Endothelial cell of umbilical vein (primary cell): Measurements from ENCODE around the gene COX10. TPM values are rescaled to one million over a fixed set of nuclear protein-coding genes. Genes with fewer than 3 reads are reported as not detected.

ENCODE experiments used
- BruUV-seq: library from RNA; stranded (reverse); fragments of 400-500 nt; replicated peaks from 2 replicates; lab custom pipeline; 2021; lab: Mats Ljungman, UMichigan
- CTCF ChIA-PET: fragments of 300-600, 350-600 bp; sonication (Branson Sonifier 250); formaldehyde crosslinking; loops from one replicate; lab custom pipeline; 2021; ENCODE audit warnings: antibody characterized with exemption, inconsistent platforms; lab: Charles Lee
- POLR2A ChIA-PET: fragments of 300-600, 350-600 bp; sonication (Branson Sonifier 250); formaldehyde crosslinking; loops from one replicate; lab custom pipeline; 2021; ENCODE audit warnings: antibody characterized with exemption, inconsistent platforms; lab: Charles Lee
- DNase-seq: peaks from one replicate; pipeline ENCODE4 v3.0.0-alpha.2; 2011; ENCODE audit warnings: low read depth, low spot score
- FAIRE-seq: peaks from 2 replicates; lab custom pipeline; 2011; peaks lifted over from hg19 to GRCh38; lab: Jason Lieb, UNC
- H2AFZ ChIP-seq: 2 replicates; pipeline ENCODE4 v1.6.0; 2012; ENCODE audit warnings: low read depth, low read length, control low read depth, inconsistent platforms
- H3K27ac ChIP-seq: 2 replicates; pipeline ENCODE4 v1.5.1; 2011; ENCODE audit warnings: low read depth, mild to moderate bottlenecking, control low read depth, low read length, moderate library complexity; ENCODE audit not compliant: insufficient read depth
- H3K27me3 ChIP-seq, 2 experiments: 2 replicates each; pipeline versions ENCODE4 v1.6.0 to v1.6.1; 2011; ENCODE audit warnings: low read length in 2 of 2, mixed read lengths in 1 of 2; ENCODE audit not compliant: control insufficient read depth in 2 of 2, insufficient read depth in 2 of 2
- H3K36me3 ChIP-seq, 2 experiments: 2 replicates in 1 of 2; 3 replicates in 1 of 2; pipeline ENCODE4 v1.5.1; 2011; ENCODE audit warnings: low read length in 2 of 2, mild to moderate bottlenecking in 1 of 2, moderate library complexity in 1 of 2; ENCODE audit not compliant: control insufficient read depth in 2 of 2, insufficient read depth in 2 of 2; ENCODE audit errors: extremely low read depth in 1 of 2
- H3K4me1 ChIP-seq: 3 replicates; pipeline ENCODE4 v1.5.1; 2011; ENCODE audit warnings: mild to moderate bottlenecking, low read length; ENCODE audit not compliant: control insufficient read depth, insufficient read depth; ENCODE audit errors: extremely low read depth
- H3K4me2 ChIP-seq: 2 replicates; pipeline ENCODE4 v1.6.1; 2011; ENCODE audit warnings: low read length, control low read depth, mixed read lengths; ENCODE audit not compliant: insufficient read depth
- H3K4me3 ChIP-seq, 3 experiments: fragments of 200-600 bp in 1 of 3; sonication (generic), shearing (Covaris generic) in 1 of 3; replicated peaks in 1 of 3; 2 replicates each; pipeline ENCODE4 v1.5.1; 2011 to 2016; ENCODE audit warnings: control low read depth in 3 of 3, low read length in 3 of 3, mild to moderate bottlenecking in 2 of 3, inconsistent platforms in 1 of 3, low read depth in 1 of 3, moderate library complexity in 1 of 3; ENCODE audit not compliant: insufficient read depth in 1 of 3
- H3K79me2 ChIP-seq: 2 replicates; pipeline ENCODE4 v1.6.0; 2012; ENCODE audit warnings: low read length, inconsistent platforms; ENCODE audit not compliant: control insufficient read depth, insufficient read depth
- H3K9ac ChIP-seq: replicated peaks from 2 replicates; pipeline ENCODE3; 2011; ENCODE audit warnings: low read length, control low read depth; ENCODE audit not compliant: insufficient read depth; ENCODE audit errors: extremely low read depth
- H3K9me1 ChIP-seq: replicated peaks from 3 replicates; pipeline ENCODE4 v1.6.0; 2011; ENCODE audit warnings: mild to moderate bottlenecking, low read length; ENCODE audit not compliant: control insufficient read depth, insufficient read depth; ENCODE audit errors: extremely low read depth
- H3K9me3 ChIP-seq: replicated peaks from 2 replicates; pipeline ENCODE4 v1.5.1; 2012; ENCODE audit warnings: low read length, inconsistent platforms; ENCODE audit not compliant: control insufficient read depth, insufficient read depth
- H4K20me1 ChIP-seq: replicated peaks from 2 replicates; pipeline ENCODE3; 2011; ENCODE audit warnings: mild to moderate bottlenecking, low read length; ENCODE audit not compliant: control insufficient read depth, insufficient read depth; ENCODE audit errors: extremely low read depth
- CTCF ChIP-seq, 2 donors: IDR thresholded peaks; 1 replicate in 1 of 2; 2 replicates in 1 of 2; pipeline ENCODE4 v1.5.1; 2011; ENCODE audit warnings: low read length in 2 of 2, mild to moderate bottlenecking in 2 of 2, moderate library complexity in 2 of 2, control low read depth in 1 of 2, inconsistent platforms in 1 of 2, low read depth in 1 of 2; ENCODE audit not compliant: insufficient read depth in 1 of 2; ENCODE audit errors: extremely low read depth in 1 of 2
- EZH2 ChIP-seq: IDR thresholded peaks from 2 replicates; pipeline ENCODE4 v1.6.1; 2012; ENCODE audit warnings: borderline replicate concordance, low read depth, mild to moderate bottlenecking, moderate library complexity, low read length, inconsistent platforms; ENCODE audit not compliant: severe bottlenecking
- FOS ChIP-seq: IDR thresholded peaks from 2 replicates; pipeline ENCODE4 v1.6.1; 2011; ENCODE audit warnings: mild to moderate bottlenecking, low read length, moderate library complexity, borderline replicate concordance; ENCODE audit not compliant: insufficient read depth
- GATA2 ChIP-seq: IDR thresholded peaks from 2 replicates; pipeline ENCODE4 v1.7.0; 2011; ENCODE audit warnings: low read depth, mild to moderate bottlenecking, moderate library complexity, mixed read lengths, low read length; ENCODE audit not compliant: insufficient read length, insufficient read depth
- JUN ChIP-seq: IDR thresholded peaks from 2 replicates; pipeline ENCODE4 v1.6.1; 2011; ENCODE audit warnings: borderline replicate concordance, low read depth; ENCODE audit not compliant: insufficient read length, insufficient read depth
- MAX ChIP-seq: IDR thresholded peaks from 2 replicates; pipeline ENCODE4 v1.6.1; 2011; ENCODE audit not compliant: insufficient read depth, insufficient read length
- MYC ChIP-seq: IDR thresholded peaks from one replicate; pipeline ENCODE4 v1.6.1; 2011; ENCODE audit warnings: mild to moderate bottlenecking, low read depth, low read length
- POLR2A ChIP-seq: IDR thresholded peaks from 2 replicates; pipeline ENCODE4 v1.6.1; 2012; ENCODE audit warnings: low read depth, mild to moderate bottlenecking, control low read depth, low read length
- POLR2AphosphoS5 ChIP-seq: IDR thresholded peaks from 2 replicates; pipeline ENCODE4 v1.6.1; 2012; ENCODE audit warnings: low read depth, mild to moderate bottlenecking, control low read depth, low read length, moderate library complexity; ENCODE audit not compliant: insufficient read depth
- dilution Hi-C: fragments of 300-500 bp; cut with MboI; formaldehyde crosslinking; loops from one replicate; pipeline ENCODE4 v1.15.0; 2019; ENCODE audit warnings: low sequenced_read_pairs; ENCODE audit not compliant: extremely low pct_ligation_motif_present
- intact Hi-C: fragments of 100-400 bp; cut with micrococcal nuclease; formaldehyde crosslinking; loops from one replicate; pipeline ENCODE4 v1.10.0; 2022
- polyA plus RNA-seq, 4 experiments: library from polyadenylated mRNA; depleted of rRNA in 3 of 4; stranded (reverse) in 3 of 4; unstranded in 1 of 4; fragments of >200 nt; gene quantifications; 2 replicates each; pipeline versions ENCODE4 v1.2.1 to v1.2.3, GENCODE V29; 2011 to 2012; ENCODE audit warnings: missing spikeins in 1 of 4
- total RNA-seq: library from RNA; stranded (reverse); gene quantifications from 2 replicates; pipeline ENCODE4 v1.2.3, GENCODE V29; 2021

COX10 gene
- total and polyA plus RNA-seq, 2 donors (not counting 3 experiments of a cell fraction or from before 2014, with no cell fraction given) = 9.8 to 12.1 TPM

- Histone ChIP-seq H2AFZ (no peak overlapping the region), H3K4me2 (no peak overlapping the region), H3K79me2 (no peaks in the 10 kb centered on the region), H3K9ac (no peak overlapping the region), H3K27me3 (no peaks in the 10 kb centered on the region), H3K9me1 (no peaks in the 10 kb centered on the region), H3K4me3 (no peak overlapping the region), H3K4me1 (peaks cover 21% of the 10 kb centered on the region), H3K36me3 (no peaks in the 10 kb centered on the region), H3K9me3 (no peaks in the 10 kb centered on the region), H4K20me1 (no peaks in the 10 kb centered on the region), H3K27ac (no peak overlapping the region)
- intact Hi-C loops = no loop called here
- CTCF ChIA-PET = no interaction called here
- no peak for TF ChIP-seq JUN
- TF ChIP-seq MAX = no peak
- no peak for TF ChIP-seq POLR2A
- no peak for TF ChIP-seq MYC
- no peak for TF ChIP-seq FOS
- no peak for TF ChIP-seq POLR2AphosphoS5
- TF ChIP-seq GATA2 = no peak
- no peak for TF ChIP-seq EZH2
- TF ChIP-seq CTCF (IDR thresholded peaks at IDR 0.05; ENCODE audit: extremely low read depth in 1 of 2, insufficient read depth in 1 of 2, low read depth in 1 of 2, low read length in 2 of 2) = no peak
- no TSS peak for BruUV-seq
- dilution Hi-C loops = no loop called here
- no peak for FAIRE-seq
- no peak for DNase-seq
- POLR2A ChIA-PET = no interaction called here
These were observed 11.3 kb upstream of the COX10 start for GRCh38 chr17:14058051-14058450.
